Osteocyte (in vitro differentiated cells): ENCODE measurements around the gene JADE1. TPM values are rescaled to one million over a fixed set of nuclear protein-coding genes. Genes with fewer than 3 reads are reported as not detected.

ENCODE experiments used
- DNase-seq: peaks from one replicate; pipeline ENCODE4 v3.0.0; 2021; ENCODE audit warnings: mixed read lengths; ENCODE audit not compliant: unreplicated experiment; ENCODE audit errors: extremely low spot score
- H3K27ac Mint-ChIP-seq: one replicate; pipeline ENCODE4 v1.8.0; 2021; ENCODE audit warnings: mild to moderate bottlenecking, mixed read lengths; ENCODE audit not compliant: unreplicated experiment
- H3K27me3 Mint-ChIP-seq: one replicate; pipeline ENCODE4 v1.8.0; 2021; ENCODE audit warnings: mixed read lengths; ENCODE audit not compliant: unreplicated experiment
- H3K36me3 Mint-ChIP-seq: one replicate; pipeline ENCODE4 v1.8.0; 2021; ENCODE audit warnings: mixed read lengths; ENCODE audit not compliant: unreplicated experiment
- H3K4me1 Mint-ChIP-seq: one replicate; pipeline ENCODE4 v1.8.0; 2021; ENCODE audit warnings: mixed read lengths; ENCODE audit not compliant: unreplicated experiment
- H3K4me3 Mint-ChIP-seq: one replicate; pipeline ENCODE4 v1.8.0; 2021; ENCODE audit warnings: mild to moderate bottlenecking, moderate library complexity, mixed read lengths; ENCODE audit not compliant: unreplicated experiment
- H3K9me3 Mint-ChIP-seq: one replicate; pipeline ENCODE4 v1.8.0; 2021; ENCODE audit warnings: mixed read lengths; ENCODE audit not compliant: unreplicated experiment
- CTCF ChIP-seq: fragments of 200-600 bp; sonication (generic); IDR thresholded peaks from 2 replicates; pipeline ENCODE4 v1.5.0; 2021; ENCODE audit warnings: antibody characterized with exemption, mild to moderate bottlenecking, moderate library complexity
- total RNA-seq: library from RNA; stranded (reverse); gene quantifications from 2 replicates; pipeline ENCODE4 v1.2.1, GENCODE V29; 2021

JADE1 gene
- total RNA-seq, 1 donor from 2014 or later: 19.7 TPM

- Mint-ChIP-seq H3K36me3 (no peaks in the 10 kb centered on the region), H3K27ac (peak overlapping the region; percentile 97), H3K9me3 (no peaks in the 10 kb centered on the region), H3K27me3 (no peaks in the 10 kb centered on the region), H3K4me3 (peak overlapping the region; percentile 94), H3K4me1 (peaks cover 15% of the 10 kb centered on the region)
- DNase-seq: no peak
- peak; percentile 19 for TF ChIP-seq CTCF
These were observed 901 bp downstream of the JADE1 start for GRCh38 chr4:128810331-128810870.

DNA sequence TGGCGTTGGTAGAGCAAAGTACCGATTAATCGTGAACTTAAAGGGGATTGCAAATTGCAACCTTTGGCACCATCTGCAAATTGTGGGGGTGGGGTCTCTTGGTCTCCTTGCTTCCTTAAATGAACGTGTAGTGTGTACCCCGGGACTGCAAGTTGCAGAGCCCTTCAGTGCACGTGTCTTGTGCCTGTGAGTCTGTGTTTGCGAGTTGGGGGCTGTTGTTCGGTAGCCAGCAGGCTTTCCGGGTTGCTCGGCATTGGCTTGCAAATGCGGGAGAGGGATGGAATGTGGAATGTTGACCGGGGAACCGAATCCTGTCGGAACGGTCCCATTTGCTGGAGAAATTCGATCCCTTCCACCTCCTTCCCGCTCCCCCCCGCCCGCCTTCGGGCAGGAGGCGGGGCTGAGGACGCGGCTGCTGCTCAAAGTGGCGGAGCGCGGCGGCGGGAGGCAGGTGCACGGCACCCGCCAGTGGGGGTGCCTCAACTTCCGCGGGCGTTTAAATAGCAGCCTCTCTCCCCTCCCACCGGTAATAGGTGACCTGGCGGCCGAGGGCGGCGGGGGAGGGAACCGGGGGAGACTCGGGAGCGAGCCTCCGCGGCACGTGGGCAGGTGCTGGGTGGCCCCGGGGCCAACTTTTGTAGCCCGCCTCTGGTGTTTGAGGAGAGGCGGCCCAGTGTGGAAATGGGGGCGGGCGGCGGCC, 1.5 kb downstream of the JADE1 start:
- TF ChIP-seq CTCF: no peak
- H3K4me1 Mint-ChIP-seq: peaks cover 15% of the 10 kb centered on the region
- H3K4me3 Mint-ChIP-seq: peak overlapping the region; percentile 94
- H3K27me3 Mint-ChIP-seq: no peaks in the 10 kb centered on the region
- no peaks in the 10 kb centered on the region for H3K9me3 Mint-ChIP-seq
- no peaks in the 10 kb centered on the region for H3K36me3 Mint-ChIP-seq
- peak overlapping the region; percentile 97 for H3K27ac Mint-ChIP-seq
- peak; percentile 86 for DNase-seq

DNA sequence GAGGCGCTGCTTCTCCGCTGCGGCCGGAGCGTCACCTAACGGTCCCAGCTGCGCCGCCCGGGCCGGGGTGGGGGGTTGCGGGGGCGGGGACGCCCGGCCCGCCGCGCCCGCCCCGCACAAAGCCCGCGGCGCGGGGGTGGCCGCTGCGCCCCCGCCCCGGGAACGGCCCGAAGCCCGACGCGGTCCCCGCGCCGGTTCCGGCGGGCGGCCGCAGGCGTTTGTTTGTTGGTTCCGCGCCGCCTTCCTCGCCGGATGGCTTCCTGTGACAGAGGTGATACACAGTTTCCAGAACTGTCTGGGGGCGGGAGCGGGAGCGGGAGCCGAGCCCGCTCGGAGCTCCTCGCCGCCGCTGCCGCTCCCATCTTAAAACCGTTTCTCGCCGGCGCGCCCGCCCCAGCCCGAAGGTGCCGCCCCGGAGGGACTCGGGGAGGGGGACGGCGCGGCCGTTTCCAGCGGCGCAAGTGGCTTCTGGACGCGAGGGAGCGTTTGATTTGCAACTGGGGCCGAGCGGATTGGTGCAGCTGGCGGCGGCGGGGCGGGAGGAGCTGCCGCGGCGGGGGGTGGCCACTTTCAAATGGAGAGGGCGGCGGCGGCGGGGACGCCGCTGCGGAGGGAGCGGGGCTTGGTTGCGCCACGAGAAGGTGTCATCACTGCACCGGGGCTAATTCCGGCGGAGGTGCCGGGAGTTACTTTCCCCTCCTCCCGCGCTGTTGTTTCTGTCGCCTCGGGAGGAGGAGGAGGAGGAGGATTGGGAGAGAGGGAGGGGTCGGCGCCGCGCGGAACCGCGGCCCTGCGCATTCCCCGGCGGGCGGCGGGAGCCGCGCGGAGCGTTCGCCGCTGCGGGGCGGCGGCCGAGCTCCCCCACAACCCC, 2.3 kb downstream of the JADE1 start:
- Mint-ChIP-seq H3K4me3 (peak overlapping the region; percentile 94), H3K27me3 (no peaks in the 10 kb centered on the region), H3K9me3 (no peaks in the 10 kb centered on the region), H3K27ac (peak overlapping the region; percentile 86), H3K36me3 (no peaks in the 10 kb centered on the region), H3K4me1 (peaks cover 15% of the 10 kb centered on the region)
- TF ChIP-seq CTCF: no peak
- peak; percentile 93 for DNase-seq

DNA sequence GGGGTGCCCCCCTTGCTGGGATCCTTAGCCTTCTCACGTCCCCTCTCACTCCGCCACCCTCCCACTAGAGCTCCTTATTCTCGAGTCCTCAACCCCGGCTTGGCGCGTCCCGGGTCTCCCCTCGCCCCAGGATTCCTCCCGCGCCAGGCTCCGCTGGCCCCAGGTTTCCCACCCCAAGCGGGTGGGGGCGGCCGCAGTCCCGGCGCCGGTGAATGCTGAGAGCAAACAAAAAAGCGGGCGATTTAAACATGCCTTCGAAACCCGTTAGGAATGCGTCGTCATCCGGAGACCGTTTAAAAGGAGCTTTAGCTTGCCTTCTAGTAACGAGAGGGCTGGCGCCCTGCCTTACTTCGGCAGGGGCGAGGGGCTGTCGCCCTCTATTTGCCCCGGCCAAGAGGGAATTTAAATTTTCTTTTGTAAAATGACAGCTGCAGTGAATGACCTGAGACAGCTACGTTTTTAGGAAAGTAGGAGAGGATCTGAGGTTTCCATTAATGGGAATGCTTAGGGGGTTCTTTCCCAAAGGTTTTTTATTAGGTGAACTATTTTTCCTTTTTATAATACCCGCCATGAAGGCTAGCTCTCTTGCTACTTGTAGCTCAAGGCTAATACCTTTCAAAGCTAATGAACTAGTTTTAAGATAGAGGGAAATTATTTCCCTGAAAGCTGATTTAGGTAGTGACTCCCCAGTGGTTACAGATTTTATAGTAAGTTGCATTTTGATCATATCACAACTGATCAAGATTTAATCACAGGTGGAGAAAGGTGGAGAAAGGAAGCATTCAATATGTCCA, 3.1 kb downstream of the JADE1 start:
- Mint-ChIP-seq H3K4me3 (peak overlapping the region; percentile 84), H3K36me3 (no peaks in the 10 kb centered on the region), H3K9me3 (no peaks in the 10 kb centered on the region), H3K27me3 (no peaks in the 10 kb centered on the region), H3K4me1 (peaks cover 15% of the 10 kb centered on the region), H3K27ac (peak overlapping the region; percentile 78)
- no peak for DNase-seq
- no peak for TF ChIP-seq CTCF
